HT-29 (cell line): ENCODE measurements around the gene NDUFS1. TPM values are rescaled to one million over a fixed set of nuclear protein-coding genes. Genes with fewer than 3 reads are reported as not detected.

Experiments
- DNase-seq: peaks from one replicate; pipeline ENCODE4 v3.0.0-alpha.2; 2015; ENCODE audit warnings: low spot score
- small RNA-seq: library from RNA; depleted of rRNA; stranded (forward); fragments of <200 nt; gene quantifications from one replicate; pipeline ENCODE3, GENCODE V24; 2014
- total RNA-seq: library from RNA; depleted of rRNA; stranded (reverse); fragments of >200 nt; shearing (Covaris generic); gene quantifications from 2 replicates; pipeline ENCODE4 v1.2.3, GENCODE V29; 2014; rRNA removed

The NDUFS1 gene
- total RNA-seq, 1 experiment from 2014 or later: 69.8 TPM

DNA sequence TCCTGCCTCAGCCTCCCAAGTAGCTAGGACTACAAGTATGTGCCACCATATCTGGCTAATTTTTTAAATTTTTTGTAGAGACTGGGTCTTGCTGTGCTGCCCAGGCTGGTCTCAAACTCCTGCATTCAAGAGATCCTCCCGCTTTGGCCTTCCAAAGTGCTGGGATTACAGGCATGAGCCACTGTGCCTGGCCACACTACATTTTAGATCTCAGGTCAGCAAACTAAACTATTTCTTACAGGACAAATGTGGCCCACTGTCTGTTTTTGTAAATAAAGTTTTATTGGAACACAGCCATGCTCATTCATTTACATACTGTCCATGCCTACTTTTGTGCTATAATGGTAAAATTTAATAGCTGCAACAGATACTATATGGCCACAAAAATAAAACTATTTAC is 91.0 kb downstream of the NDUFS1 start:
- no peak for DNase-seq

Small RNA genes lying within 50 kb of the gene (small RNA-seq; reads per million reads assigned to genes)
- not detected for gene RF00134
- not detected for gene RF02271
- not detected for gene SNORA41
- gene SNORD51: not detected

Other genes starting within 250 kb of the NDUFS1 start
- gene INO80D, start 73.3 kb downstream of the NDUFS1 start, total RNA-seq: 3.9 and 5.1 TPM in 2 replicates
- 567 and 666 TPM in 2 replicates for gene EEF1B2, start 451 bp upstream of the NDUFS1 start, total RNA-seq
- not detected in 2 replicates for gene ZDBF2, start 115.2 kb upstream of the NDUFS1 start, total RNA-seq